ACHN (cell line): ENCODE results near the gene KLHL11.

Experiments
- DNase-seq: peaks from one replicate; pipeline ENCODE4 v3.0.0-alpha.2; 2015
- in situ Hi-C: cut with HindIII; loops from 2 replicates; pipeline ENCODE4 v1.10.0; 2017; ENCODE audit warnings: low sequenced_read_pairs, low pct_ligation_motif_present, low pct_unique_long_range_greater_than_20kb

KLHL11 gene, protein sequence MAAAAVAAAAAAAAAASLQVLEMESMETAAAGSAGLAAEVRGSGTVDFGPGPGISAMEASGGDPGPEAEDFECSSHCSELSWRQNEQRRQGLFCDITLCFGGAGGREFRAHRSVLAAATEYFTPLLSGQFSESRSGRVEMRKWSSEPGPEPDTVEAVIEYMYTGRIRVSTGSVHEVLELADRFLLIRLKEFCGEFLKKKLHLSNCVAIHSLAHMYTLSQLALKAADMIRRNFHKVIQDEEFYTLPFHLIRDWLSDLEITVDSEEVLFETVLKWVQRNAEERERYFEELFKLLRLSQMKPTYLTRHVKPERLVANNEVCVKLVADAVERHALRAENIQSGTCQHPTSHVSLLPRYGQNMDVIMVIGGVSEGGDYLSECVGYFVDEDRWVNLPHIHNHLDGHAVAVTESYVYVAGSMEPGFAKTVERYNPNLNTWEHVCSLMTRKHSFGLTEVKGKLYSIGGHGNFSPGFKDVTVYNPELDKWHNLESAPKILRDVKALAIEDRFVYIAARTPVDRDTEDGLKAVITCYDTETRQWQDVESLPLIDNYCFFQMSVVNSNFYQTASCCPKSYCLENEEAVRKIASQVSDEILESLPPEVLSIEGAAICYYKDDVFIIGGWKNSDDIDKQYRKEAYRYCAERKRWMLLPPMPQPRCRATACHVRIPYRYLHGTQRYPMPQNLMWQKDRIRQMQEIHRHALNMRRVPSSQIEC

DNA sequence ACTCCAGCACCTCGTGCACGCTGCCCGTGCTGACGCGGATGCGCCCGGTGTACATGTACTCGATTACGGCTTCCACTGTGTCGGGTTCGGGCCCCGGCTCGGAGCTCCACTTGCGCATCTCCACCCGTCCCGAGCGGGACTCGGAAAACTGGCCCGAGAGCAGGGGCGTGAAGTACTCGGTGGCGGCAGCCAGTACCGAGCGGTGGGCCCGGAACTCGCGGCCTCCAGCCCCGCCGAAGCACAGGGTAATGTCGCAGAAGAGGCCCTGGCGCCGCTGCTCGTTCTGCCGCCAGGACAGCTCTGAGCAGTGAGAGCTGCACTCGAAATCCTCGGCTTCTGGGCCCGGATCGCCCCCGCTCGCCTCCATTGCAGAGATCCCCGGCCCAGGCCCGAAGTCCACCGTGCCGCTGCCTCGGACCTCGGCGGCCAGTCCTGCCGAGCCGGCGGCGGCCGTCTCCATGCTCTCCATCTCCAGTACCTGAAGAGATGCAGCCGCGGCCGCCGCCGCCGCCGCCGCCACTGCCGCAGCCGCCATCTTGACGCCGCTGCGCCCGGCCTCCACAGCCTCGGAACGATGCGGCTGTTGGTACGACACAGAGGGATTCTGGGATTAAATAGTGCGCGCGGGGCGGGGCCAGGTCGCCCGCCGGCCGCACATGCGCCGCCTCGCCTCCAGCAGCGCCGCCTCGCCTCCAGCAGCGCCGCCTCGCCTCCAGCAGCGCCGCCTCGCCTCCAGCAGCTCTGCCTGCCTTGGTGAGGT lies at the start of gene KLHL11:
Gene KLHL11 (minus strand): TSS at position 588 of the 760 bp plus-strand sequence. CDS start 53 bp downstream, at position 535.
- in situ Hi-C loops: no loop called here
- peak; percentile 93 for DNase-seq

DNA sequence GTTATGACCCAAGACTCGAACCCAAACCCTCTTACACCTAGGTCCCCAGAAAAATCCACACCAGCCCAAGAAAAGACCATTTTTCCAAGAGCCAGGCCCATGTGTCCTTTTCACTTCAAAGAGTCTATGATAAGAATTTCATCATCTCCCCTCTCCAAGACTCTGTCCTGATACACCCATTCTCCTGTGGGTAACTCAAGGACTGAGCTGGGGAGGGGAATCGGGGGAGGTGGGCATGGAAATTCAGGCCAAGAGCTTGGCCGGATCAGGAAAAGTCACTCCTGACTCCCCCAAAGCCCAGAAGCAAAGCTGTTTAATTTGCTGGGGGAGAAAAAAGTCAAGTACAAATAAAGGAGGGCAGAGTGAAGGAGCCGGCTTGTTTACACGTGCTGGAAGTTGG lies 49.8 kb upstream of the KLHL11 start:
- no peak for DNase-seq
- in situ Hi-C loops: no loop called here

DNA sequence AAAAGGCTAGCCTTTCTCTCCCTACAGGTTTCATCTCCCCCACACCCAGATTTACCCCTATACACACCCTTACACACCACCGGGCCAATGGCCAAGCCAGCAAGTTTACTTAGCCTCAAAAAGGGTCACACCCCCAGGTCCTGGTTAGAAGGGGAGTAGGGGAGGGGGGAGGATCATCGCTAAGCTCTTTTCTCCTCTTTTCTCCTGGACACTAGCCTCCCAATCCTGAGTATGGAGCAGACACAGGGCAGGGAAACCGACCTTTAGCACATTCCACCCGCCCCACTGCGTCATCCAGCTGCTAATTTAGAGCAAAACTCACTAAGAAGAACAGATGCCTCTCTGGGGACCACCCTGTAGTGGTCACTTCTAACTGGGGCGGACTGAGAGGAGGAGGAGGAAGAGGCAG lies 49.1 kb upstream of the KLHL11 start:
- DNase-seq: no peak
- in situ Hi-C loops: no loop called here

DNA sequence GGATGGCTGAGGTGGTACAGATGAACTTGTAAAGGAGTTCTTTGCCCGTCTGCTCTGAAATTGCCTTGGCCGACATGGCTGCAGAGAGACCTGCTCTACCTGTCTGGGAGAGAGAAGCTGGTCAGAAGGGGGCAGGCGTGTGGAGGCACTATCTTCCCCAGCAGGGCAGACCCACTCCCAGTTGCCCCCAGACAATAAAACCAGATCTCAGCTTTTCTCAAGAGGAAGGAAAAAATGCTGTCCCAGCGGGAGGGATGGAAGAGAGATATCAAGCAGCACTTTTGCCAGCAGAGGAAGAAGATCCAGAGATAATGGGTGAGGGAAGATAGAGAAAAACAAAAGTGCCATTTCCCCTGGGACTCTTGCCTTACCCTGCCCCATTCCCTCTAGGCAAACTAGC lies 48.6 kb upstream of the KLHL11 start:
- DNase-seq: no peak
- in situ Hi-C loops: no loop called here

DNA sequence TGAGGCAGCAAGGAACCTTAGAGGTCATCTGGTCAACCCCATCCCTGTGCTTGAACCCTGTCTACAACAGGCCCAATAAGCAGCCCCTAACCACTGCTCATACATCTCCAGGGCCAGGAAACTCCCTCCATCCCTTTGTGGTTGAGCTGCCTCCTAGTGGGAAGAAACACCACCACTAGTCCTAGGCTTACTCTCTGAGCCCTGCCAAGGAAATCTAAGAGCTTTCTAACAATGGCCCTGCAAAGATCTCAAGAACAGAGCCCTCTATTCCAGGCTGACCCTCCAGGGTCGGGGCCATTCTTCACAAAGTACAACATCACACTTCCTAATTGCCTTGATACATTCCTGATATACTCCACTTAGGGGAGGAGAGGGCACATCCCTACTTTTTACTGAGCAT lies 47.7 kb upstream of the KLHL11 start:
- in situ Hi-C loops: no loop called here
- DNase-seq: no peak

DNA sequence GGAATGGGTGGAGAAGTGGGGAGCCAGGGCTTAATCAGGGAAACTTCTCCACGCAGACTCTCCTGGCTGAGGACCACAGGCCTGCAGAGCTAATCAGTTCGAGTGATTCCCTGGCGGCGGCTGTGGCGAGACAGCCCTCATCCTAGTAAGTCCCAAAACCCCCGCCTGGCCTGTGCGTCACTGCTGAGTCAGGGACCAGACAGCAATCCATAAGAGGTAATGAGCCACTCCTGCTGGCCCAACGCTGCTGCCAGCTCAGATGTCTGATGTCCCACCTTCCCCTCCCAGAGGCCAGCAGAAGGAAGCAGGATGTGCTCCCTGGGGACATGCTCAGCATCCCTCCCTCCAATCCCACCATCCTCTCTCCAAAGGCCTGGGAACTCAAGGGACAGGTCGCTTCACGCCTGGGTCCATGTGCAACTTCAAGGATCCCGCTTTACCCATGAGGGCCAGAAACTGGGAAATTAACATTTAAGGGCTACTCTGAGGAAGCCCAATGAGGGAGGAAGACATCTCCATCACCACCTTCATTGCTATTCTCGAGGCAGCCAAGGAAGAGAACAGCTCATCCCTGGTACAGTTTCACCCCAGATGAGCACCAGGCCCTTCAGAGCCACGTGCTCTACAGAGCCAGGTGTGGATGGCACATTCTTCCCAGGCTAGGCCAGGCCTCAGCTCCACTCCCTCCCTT lies 45.6 kb upstream of the KLHL11 start:
- in situ Hi-C loops: no loop called here
- peak; percentile 99 for DNase-seq

DNA sequence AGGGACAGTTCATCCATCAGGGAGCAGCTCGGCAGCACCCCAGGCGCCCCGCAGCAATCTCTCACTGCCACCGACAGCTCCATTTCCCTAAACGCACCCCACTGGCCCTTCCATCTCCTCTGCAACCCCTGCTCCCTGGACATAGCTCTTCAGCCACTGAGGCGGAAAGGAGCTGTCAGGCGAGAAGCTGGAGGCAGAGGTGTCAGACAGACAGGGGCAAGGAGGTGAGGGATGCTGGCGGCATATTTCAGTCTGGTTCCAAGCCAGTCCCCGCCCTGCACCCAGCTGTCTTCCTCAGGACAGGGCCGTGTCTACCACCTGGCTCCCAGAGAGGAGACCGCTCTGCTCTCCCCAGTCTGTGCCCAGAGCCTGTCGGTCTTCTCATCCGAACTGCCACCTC lies 43.9 kb upstream of the KLHL11 start:
- no peak for DNase-seq
- in situ Hi-C loops: no loop called here

DNA sequence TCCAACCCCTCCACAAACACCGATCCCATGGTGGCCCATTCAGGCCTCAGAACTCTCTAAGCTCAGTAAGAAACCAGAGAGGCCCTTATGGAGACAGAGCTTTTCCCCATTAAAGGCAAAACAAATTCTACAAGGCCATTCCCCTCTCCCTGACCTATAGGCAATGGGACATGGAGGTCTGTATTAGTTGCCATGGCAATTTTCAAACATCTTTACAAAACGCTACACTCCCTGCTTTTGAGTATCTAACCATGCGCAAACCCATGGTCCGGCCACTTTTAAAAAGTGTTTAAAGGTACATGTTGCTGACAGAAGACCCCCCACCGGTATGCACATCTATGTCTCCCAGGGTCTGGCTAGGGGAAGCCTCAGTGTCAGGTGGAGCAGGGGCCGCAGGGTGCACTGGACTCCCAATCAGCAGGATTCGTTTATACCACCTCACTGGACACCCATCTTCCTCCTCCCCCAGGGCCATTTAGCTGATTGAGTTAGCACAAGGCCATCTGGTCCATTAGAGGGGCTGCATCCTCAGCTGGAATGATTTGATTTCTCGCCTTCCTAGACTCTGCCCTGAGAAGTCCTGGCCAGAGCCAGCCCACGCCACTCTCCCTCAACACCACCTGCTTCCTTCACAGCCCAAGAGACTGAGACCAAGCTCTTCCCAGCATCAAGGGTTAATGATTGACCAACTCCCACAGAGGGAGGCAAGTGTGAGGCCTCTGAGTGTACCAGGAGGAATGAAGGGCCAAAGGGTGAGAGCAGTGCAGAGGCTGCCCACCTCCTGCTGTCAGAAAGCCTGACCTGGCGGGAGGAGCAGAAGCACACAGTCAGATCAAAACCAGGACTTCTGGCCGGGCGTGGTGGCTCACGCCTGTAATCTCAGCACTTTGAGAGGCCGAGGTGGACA lies 42.7 kb upstream of the KLHL11 start:
- in situ Hi-C loops: no loop called here
- DNase-seq: peak; percentile 99

DNA sequence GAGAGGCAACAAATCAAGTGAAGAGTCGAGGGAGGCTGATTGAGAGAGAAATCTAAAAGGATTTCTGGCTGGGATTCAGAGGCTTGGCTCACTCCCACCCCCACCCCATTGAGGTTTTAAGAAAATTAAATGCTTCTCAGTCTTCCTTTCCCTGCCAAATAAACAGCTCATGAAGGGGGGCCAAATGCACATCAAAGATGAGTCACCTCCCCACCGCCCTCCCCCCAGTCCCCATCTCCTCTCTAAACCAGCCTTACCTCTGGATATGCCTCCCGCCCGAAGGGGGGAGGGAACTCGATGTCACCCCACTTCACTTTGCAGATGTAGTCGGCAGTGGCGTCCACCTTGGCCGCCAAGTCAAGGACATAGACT lies 41.9 kb upstream of the KLHL11 start:
- peak; percentile 56 for DNase-seq
- in situ Hi-C loops: no loop called here

DNA sequence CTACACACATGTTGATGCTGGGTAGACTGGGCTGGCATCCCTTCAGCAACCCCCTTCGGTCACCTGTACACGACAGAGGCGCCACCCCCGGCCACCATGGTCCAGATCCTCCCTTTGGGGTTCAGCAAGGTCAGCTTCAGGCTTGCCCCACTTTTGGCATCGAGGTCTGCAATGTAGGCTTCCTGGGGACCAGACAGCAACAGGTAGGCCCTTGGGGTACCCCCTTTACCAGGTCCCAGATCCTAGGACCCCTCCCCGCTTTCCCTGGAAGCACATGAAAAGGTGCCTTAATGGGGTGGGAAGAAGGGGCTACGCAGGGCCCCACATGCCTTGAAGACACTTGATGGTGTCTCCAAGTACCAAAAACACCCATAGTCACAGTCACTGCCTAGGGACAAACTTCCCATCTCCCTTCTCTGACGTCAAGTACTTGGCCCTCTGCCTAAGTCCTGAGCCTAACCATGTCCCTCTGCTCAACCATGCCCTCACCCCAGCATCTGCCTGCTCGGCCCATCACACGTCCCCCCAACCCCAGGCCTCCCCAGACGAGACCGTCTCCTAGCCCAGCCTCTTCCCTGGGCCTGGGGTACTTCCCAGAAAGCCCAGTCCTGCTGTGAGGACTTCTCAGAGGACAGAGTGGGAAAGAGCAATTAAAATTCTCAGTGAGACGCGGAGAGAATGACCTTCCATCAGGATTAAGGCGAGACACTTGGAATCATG lies 41.4 kb upstream of the KLHL11 start:
- in situ Hi-C loops: no loop called here
- no peak for DNase-seq

DNA sequence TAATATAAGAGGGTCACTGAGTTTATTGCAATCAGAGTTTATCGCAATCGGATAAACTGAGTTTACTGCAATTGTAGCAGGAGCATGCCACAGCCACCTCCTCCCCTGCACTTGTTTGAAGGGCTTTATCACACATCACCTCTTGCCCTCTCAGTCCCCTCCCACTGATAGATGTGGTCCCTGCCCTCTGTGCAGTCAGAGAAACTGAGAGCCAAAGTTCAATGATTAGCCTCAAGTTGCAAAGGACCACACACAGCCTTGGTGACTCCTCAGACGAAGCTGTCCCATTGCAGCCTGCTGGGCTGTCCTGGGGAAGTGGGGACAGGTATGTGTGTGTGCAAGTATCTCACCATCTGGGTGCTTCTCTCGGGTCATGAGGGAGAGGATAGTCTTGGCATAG lies 39.9 kb upstream of the KLHL11 start:
- no peak for DNase-seq
- in situ Hi-C loops: no loop called here

DNA sequence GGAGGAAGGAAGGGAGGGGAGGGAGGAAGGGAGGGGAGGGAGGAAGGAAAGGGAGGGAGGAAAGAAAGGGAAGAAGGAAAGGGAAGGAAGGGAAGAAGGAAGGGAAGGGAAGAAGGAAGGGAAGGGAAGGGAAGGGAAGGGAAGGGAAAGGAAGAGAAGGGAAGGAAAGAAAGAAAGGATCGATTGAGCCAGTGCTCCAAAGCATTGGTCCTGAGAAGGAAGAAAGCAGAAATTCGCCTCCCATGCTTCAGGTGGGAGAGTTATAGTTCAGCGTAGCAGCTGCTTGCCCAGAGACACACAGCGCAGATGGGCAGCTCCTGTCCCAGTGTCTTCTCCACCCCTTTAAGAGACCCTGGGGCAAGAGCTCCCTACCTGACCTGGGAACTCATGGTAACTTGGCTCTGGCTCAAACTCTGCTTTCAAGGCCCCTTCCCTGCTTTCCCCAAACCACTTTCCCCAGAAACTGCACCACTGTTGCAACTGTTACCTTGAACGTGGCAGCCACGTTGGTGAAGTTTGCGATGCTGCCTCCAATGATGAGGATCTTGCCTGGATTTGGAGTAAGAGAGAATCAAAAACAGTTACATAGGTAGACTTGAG lies 39.1 kb upstream of the KLHL11 start:
- in situ Hi-C loops: no loop called here
- no peak for DNase-seq

DNA sequence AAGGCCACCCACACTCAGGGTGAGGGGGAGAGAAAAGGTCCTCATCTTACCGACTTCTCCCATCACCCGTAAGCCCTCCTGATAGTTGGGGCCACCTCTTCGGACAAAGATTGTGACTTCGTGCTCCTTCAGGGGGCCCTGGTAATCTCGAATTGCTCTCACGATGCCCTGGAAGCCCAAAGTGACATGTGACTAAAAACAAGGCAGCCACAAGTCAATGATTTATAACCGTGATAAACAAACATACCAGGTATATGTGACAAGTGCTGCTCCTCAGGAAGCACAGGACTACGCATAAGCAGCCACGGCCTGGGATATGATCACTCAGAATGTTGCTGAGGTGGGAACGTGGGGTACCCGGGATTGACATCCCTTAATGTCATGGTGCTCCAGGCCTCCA lies 36.4 kb upstream of the KLHL11 start:
- in situ Hi-C loops: no loop called here
- DNase-seq: no peak

DNA sequence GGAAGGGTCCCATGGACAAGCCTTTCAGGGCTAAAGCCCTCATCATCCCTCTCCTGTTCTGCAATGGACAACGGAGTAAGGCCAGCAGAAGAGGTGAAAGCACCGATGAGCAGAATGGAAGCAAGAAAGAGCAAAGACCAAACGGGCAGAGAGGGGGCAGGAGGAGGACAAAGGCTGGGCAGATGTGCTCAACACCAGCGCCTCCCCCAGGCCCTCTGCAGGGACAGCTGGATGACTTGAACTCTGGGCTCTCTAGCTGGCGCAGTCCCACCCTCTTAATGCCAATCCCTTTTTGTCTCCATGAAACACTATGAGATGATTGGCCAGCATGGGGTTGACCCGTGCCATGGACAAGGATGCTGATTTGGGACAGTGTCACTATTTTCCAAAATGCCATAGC lies 31.5 kb upstream of the KLHL11 start:
- in situ Hi-C loops: no loop called here
- no peak for DNase-seq

DNA sequence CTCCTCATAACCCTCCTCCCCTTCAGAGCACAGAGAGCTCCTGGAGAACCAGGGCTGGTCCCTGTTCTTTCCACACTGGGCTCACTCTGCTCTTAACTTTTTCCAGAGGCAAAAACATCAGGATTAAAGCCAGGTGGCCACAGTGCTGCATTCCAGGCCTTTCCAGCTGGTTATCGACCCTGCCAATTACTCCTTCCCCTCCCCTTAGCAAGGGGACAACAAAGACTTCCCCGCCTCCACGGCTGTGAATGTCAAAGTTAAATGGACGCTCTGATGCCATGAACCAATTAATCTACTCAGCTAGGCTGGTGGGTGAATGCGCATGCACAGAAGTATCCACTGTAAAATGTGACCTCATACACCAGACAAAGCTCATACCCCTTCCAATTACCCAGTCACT lies 30.4 kb upstream of the KLHL11 start:
- DNase-seq: no peak
- in situ Hi-C loops: no loop called here

DNA sequence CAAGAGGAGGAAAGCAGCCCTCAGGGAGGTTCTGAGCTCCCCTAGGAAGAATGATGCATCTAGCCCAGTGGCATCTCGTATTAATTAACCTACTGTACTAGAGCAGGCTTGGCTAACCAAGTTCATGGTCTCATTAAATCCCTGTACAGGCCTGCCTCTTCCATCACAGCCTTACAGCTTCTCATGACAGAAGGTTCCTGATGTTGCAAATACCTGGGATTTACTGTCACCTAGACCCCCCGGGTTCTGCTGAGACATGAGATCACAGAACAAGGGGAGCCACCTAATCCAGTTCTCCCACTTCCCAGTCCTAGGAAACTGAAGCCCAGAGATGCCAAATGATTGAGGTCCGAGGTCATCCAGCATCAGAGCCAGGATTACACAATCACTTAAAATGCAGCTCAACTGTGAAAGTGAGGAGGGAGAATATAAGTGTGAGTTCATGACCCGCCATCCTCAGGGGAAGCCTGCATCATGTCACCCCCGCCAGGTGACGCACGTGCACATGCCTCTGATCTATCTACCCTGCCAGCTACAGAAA lies 29.6 kb upstream of the KLHL11 start:
- peak; percentile 90 for DNase-seq
- in situ Hi-C loops: no loop called here

DNA sequence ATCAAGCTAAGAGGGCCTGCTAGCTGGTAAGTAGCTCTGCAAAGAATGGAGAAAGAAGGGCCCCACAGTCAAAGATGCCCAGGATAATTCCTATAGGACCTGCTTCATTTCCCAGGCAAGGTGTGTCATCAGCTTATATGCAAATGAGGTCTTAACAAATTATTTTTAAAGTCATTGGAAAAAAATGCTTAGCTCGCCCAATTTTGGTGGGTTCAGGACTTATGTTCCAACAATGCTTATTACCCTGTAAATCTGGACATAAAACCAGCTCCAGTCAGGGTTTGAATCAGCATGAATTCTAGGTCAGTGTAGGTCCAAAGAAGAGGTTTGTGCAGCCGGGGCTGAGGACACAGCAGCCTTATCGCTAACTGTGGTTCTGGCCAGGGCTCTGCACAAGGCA lies 28.2 kb upstream of the KLHL11 start:
- in situ Hi-C loops: no loop called here
- no peak for DNase-seq
